Measurements from ENCODE around the gene L3MBTL4.

- TF ChIP-seq, protein P1, sequence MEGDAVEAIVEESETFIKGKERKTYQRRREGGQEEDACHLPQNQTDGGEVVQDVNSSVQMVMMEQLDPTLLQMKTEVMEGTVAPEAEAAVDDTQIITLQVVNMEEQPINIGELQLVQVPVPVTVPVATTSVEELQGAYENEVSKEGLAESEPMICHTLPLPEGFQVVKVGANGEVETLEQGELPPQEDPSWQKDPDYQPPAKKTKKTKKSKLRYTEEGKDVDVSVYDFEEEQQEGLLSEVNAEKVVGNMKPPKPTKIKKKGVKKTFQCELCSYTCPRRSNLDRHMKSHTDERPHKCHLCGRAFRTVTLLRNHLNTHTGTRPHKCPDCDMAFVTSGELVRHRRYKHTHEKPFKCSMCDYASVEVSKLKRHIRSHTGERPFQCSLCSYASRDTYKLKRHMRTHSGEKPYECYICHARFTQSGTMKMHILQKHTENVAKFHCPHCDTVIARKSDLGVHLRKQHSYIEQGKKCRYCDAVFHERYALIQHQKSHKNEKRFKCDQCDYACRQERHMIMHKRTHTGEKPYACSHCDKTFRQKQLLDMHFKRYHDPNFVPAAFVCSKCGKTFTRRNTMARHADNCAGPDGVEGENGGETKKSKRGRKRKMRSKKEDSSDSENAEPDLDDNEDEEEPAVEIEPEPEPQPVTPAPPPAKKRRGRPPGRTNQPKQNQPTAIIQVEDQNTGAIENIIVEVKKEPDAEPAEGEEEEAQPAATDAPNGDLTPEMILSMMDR (IDR thresholded peaks at IDR 0.05): no peak
- TF ChIP-seq REST (IDR thresholded peaks at IDR 0.05; ENCODE audit: insufficient read depth in 1 of 2, low read depth in 2 of 2, low read length in 1 of 2): no peak
- no peak for TF ChIP-seq POLR2AphosphoS5 (IDR thresholded peaks at IDR 0.05; ENCODE audit: low read depth, low read length)
- TF ChIP-seq TCF7L2 (IDR thresholded peaks at IDR 0.05; ENCODE audit: low read depth, low read length): no peak
Observed at GRCh38 chr18:6022845-6023244, 391.9 kb downstream of the L3MBTL4 start.

Data from Panc1 (cell line).